BE2C (cell line): Measurements from ENCODE around the gene TNS3.

Experiments used
- DNase-seq: peaks from one replicate; pipeline ENCODE4 v3.0.0-alpha.2; 2020
- H3K27me3 ChIP-seq: fragments of 250-450 bp; sonication (Bioruptor Pico); 2 replicates; pipeline ENCODE4 v1.5.1; 2020; ENCODE audit warnings: mild to moderate bottlenecking
- H3K36me3 ChIP-seq: fragments of 250-450 bp; sonication (Bioruptor Pico); 2 replicates; pipeline ENCODE4 v1.5.1; 2020; ENCODE audit warnings: mild to moderate bottlenecking
- H3K4me1 ChIP-seq: fragments of 250-450 bp; sonication (Bioruptor Pico); 2 replicates; pipeline ENCODE4 v1.5.1; 2020
- H3K4me3 ChIP-seq: 2 replicates; pipeline ENCODE4 v1.5.1; 2011; ENCODE audit warnings: low read depth, low read length
- H3K9me3 ChIP-seq: fragments of 250-450 bp; sonication (Bioruptor Pico); 2 replicates; pipeline ENCODE4 v1.5.1; 2020
- TF ChIP-seq, protein P1 (sequence below): IDR thresholded peaks from 2 replicates; pipeline ENCODE4 v1.5.1; 2012; ENCODE audit warnings: mild to moderate bottlenecking, low read depth, low read length

Gene TNS3

DNA sequence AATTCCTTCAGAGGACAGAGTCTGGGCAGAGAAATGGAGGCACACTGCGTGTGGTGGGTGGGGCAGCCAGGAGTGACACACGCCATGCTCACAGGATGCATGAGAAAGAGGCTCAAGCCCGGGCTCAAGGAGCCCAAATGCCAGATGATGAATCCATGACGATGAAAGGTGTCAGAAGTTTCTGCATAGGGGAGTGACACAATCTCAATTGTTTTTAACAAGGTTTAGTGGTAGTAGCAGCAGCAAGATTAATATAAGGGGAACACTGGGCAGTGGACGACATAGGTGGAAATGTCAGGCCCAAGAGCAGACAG is 126.1 kb downstream of the TNS3 start:
- H3K4me1 ChIP-seq = peaks cover 5% of the 10 kb centered on the region
- H3K4me3 ChIP-seq = no peak overlapping the region
- H3K36me3 ChIP-seq = no peaks in the 10 kb centered on the region
- H3K9me3 ChIP-seq = no peaks in the 10 kb centered on the region
- TF ChIP-seq, protein P1, sequence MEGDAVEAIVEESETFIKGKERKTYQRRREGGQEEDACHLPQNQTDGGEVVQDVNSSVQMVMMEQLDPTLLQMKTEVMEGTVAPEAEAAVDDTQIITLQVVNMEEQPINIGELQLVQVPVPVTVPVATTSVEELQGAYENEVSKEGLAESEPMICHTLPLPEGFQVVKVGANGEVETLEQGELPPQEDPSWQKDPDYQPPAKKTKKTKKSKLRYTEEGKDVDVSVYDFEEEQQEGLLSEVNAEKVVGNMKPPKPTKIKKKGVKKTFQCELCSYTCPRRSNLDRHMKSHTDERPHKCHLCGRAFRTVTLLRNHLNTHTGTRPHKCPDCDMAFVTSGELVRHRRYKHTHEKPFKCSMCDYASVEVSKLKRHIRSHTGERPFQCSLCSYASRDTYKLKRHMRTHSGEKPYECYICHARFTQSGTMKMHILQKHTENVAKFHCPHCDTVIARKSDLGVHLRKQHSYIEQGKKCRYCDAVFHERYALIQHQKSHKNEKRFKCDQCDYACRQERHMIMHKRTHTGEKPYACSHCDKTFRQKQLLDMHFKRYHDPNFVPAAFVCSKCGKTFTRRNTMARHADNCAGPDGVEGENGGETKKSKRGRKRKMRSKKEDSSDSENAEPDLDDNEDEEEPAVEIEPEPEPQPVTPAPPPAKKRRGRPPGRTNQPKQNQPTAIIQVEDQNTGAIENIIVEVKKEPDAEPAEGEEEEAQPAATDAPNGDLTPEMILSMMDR = no peak
- no peak for DNase-seq
- H3K27me3 ChIP-seq = no peaks in the 10 kb centered on the region

DNA sequence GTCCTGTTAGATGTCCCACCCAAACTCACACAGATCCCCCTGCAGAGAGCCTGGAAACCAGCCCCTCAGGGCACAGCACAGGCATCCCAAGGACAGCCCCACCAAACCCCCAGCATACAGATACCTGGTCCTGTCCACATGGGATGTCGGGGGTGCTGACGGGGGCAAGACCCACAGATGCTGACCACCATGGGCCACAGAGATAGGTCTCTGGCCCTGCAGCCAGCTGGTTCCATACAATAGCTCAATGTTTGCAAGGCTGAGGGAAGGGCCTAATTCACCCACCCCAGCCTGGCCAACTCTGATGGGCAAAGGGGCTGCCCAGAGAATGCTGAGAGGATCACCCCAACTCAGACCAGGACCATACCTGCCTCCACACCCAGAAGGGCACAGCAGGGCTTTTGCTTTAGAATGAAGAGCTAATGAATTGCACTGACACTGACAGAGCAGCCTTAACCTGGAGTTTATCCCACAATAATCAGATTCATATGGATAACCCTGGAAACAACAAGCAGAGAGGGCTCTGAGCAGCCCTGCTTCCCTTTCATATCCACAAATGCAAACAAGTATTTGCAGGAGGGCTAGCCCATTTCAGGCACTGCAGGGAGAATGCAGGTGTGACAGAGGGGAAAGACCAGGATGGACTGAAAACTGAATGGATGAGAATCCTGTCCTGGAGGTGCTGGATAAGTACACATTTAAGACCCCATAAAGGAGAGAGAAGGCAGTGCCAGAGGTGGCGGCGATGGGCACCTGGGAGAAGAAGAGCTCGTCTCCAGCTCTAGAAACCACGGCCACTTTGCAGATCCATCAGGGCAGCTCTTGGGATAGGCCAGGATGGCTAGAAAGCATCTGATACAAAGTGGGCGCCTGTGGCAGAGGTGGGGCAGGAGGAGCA is 126.7 kb downstream of the TNS3 start:
- Histone ChIP-seq H3K27me3 (no peaks in the 10 kb centered on the region), H3K9me3 (no peaks in the 10 kb centered on the region), H3K36me3 (no peaks in the 10 kb centered on the region), H3K4me1 (peaks cover 5% of the 10 kb centered on the region), H3K4me3 (no peak overlapping the region)
- TF ChIP-seq, protein P1 = no peak
- no peak for DNase-seq

DNA sequence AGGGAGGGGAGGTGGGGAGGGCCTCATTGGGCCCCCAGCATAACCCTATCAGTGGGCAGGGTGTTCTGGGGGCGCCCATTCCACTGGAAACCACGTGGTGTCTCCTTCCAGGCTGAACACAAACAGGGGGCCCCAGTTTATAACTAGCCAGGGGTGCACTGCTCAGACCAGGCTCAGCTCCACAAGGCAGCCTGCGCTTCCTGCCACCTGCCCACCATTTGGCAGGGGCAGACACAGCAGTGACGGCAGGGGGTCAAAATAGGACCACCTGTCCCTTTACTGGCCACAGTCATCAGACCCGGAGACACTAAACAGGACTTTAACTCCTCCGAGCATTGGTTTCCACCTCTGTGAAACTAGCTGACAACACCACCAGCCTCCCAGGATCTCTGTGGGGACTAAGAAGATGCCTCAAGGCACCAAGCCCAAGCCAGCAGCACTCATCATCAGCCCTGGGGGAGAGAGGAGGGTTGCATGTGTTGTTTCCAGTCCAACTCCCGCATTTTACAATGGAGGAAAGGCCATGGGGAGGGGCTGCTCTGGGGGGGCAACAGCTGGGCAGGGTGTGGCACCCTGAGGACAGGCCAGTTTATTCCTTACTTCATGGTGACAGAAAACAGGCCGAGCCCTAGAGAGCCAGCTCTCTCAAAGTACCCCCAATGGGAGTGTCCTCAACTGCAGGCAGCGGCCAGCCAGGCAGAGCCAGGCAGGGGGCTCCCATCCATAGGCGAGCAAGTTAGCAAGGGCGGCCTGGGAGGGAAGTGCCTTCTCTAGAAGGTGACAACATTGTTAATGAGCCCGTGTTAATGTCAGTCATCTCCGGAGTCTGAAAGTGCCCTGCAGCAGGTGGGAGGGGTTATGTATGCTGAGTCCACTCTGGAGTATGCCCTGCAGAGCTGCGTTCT is 127.6 kb downstream of the TNS3 start:
- Histone ChIP-seq H3K9me3 (no peaks in the 10 kb centered on the region), H3K27me3 (no peaks in the 10 kb centered on the region), H3K4me3 (no peak overlapping the region), H3K4me1 (peaks cover 5% of the 10 kb centered on the region), H3K36me3 (no peaks in the 10 kb centered on the region)
- no peak for DNase-seq
- TF ChIP-seq, protein P1 = no peak

DNA sequence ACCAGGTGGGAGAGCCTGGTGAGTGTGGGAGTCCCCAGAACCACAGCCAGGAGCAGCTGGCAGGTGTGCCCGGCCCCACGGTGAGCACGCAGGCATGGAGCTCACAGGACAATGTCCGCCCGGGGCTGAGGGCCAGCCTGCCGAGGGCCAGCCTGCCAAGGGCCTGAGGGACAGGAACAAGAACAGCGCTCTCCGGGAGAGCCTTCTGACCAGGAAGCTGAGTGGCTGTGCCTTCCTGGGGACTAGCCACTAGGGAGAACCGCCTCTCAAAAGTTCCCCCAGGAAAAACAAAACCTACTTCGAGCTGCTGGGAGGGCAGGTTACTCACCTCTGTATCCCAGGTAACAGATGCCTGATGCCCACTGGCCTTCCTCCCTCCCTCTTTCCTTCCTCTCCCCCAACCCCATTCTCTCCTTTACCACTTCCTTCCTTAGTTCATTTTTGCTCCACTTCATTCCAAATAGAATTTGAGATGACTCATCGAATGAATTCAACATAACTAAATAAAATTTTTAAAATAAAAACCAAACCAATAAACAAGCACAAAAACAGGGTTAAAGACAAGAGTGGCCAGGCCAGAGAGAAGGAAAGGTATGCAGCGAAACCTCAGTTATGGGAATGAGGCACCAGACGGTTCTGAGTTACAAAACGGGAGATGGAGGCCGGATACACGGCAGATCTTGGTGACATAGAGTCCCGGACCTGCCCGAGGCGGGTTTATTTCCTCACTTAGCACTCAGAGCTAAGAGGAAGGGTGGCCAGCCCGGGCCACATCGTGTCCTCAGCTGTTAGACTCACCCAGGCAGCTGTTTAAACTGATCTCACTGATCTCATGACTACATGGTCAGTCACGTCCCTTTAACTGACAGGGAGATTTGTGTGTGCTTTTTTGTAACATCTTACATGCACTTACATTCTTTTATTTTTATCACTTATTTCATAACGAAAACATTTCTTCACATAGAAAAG is 128.5 kb downstream of the TNS3 start:
- Histone ChIP-seq H3K27me3 (no peaks in the 10 kb centered on the region), H3K4me3 (no peak overlapping the region), H3K9me3 (no peaks in the 10 kb centered on the region), H3K36me3 (no peaks in the 10 kb centered on the region), H3K4me1 (peaks cover 5% of the 10 kb centered on the region)
- TF ChIP-seq, protein P1 = no peak
- DNase-seq = no peak

DNA sequence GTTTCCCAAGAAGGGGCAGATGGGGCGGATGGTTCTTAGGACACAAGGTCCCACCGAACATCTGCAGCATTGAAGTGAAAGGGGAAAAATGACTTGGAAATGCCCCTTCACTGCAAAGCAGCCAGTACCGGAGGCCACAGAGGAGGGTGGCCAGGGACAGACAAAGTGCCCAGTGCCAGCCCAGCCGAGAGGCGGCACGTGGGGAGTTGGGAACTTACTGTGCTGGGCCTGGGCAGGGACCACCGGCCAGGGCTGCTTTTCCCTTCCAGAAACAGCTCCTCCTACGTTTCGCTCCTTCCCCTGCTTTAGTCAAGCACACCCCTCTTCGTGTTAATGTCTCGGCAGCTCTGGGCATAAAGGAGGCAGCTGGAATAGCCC is 129.2 kb downstream of the TNS3 start:
- no peak overlapping the region for H3K4me3 ChIP-seq
- peaks cover 5% of the 10 kb centered on the region for H3K4me1 ChIP-seq
- H3K27me3 ChIP-seq = no peaks in the 10 kb centered on the region
- DNase-seq = no peak
- TF ChIP-seq, protein P1 = no peak
- H3K9me3 ChIP-seq = no peaks in the 10 kb centered on the region
- H3K36me3 ChIP-seq = no peaks in the 10 kb centered on the region
